Uterus (tissue), 4 donors: ENCODE measurements around the gene DLGAP1. TPM values are rescaled to one million over a fixed set of nuclear protein-coding genes. Genes with fewer than 3 reads are reported as not detected.
"Not testable (repeated sequence)": the region's sequence is repeated elsewhere in the genome, so short reads cannot be mapped to it uniquely, and the experiment has no call there.

Experiments
- DNase-seq, 2 donors: peaks; one replicate each; pipeline ENCODE4 v3.0.0-alpha.2; 2019 to 2020
- H3K27ac ChIP-seq, 2 donors: fragments of 200-600 bp; sonication (generic); 1 replicate in 1 of 2; 2 replicates in 1 of 2; pipeline ENCODE4 v1.5.1; 2016 to 2018
- H3K27me3 ChIP-seq, 2 donors: fragments of 200-600 bp; sonication (generic); one replicate each; pipeline ENCODE4 v1.5.1; 2018 to 2019; ENCODE audit warnings: control low read depth in 1 of 2
- H3K36me3 ChIP-seq, 2 donors: fragments of 200-600 bp; sonication (generic); one replicate each; pipeline ENCODE4 v1.5.1; 2019; ENCODE audit warnings: control low read depth in 1 of 2
- H3K4me1 ChIP-seq, 2 donors: fragments of 200-600 bp; sonication (generic); one replicate each; pipeline ENCODE4 v1.5.1; 2018 to 2019; ENCODE audit warnings: control low read depth in 1 of 2
- H3K4me3 ChIP-seq, 2 donors: fragments of 200-600 bp; sonication (generic); 1 replicate in 1 of 2; 2 replicates in 1 of 2; pipeline ENCODE4 v1.5.1; 2018 to 2019; ENCODE audit warnings: mild to moderate bottlenecking in 1 of 2
- H3K9me3 ChIP-seq, 2 donors: fragments of 200-600 bp; sonication (generic); one replicate each; pipeline ENCODE4 v1.5.1; 2019; ENCODE audit warnings: control low read depth in 1 of 2
- CTCF ChIP-seq, 4 experiments: fragments of 200-600 bp in 2 of 4; fragments of 450-650 bp in 2 of 4; sonication (generic) in 2 of 4; IDR thresholded peaks; one replicate each; pipeline ENCODE4 v1.5.1; 2016 to 2019; ENCODE audit warnings: antibody characterized with exemption in 4 of 4, mild to moderate bottlenecking in 2 of 4, moderate library complexity in 1 of 4
- POLR2A ChIP-seq, 2 donors: fragments of 450-650 bp; IDR thresholded peaks; one replicate each; pipeline ENCODE4 v1.6.1; 2016; ENCODE audit warnings: antibody characterized with exemption in 2 of 2, mild to moderate bottlenecking in 1 of 2, moderate library complexity in 1 of 2
- intact Hi-C: fragments of 100-400 bp; cut with DNase I; formaldehyde crosslinking; loops from one replicate; pipeline ENCODE4 v1.15.1; 2023; ENCODE audit warnings: low total_unique reads
- total RNA-seq, 4 donors: library from RNA; depleted of rRNA in 3 of 4; stranded (reverse); fragments of >200 nt in 3 of 4; gene quantifications; one replicate each; pipeline versions ENCODE4 v1.1.0 to v1.2.4, GENCODE V29; 2014 to 2023
- donor health status: DM: yes; HTN: yes; CAD: no.

Gene DLGAP1
- total RNA-seq, 4 donors from 2014 or later: 1.0 to 9.6 (median 3.3) TPM

GRCh38 chr18:3607309-3608098, 847.6 kb downstream of the DLGAP1 start:
- intact Hi-C loops: no loop called here
- no peak for DNase-seq
- H3K27me3 ChIP-seq: no peaks in the 10 kb centered on the region
- no peak overlapping the region for H3K4me3 ChIP-seq
- H3K36me3 ChIP-seq: no peaks in the 10 kb centered on the region
- TF ChIP-seq POLR2A (IDR thresholded peaks at IDR 0.05) (no peak), CTCF (IDR thresholded peaks at IDR 0.05) (no peak)
- H3K4me1 ChIP-seq: peaks cover 0 to 11% of the 10 kb centered on the region in 2 donors
- no peaks in the 10 kb centered on the region for H3K9me3 ChIP-seq
- peak overlapping the region; percentile 92 to 97 for H3K27ac ChIP-seq

GRCh38 chr18:3606863-3607262, 848.2 kb downstream of the DLGAP1 start:
- H3K36me3 ChIP-seq, H3K9me3 ChIP-seq, DNase-seq, H3K27me3 ChIP-seq, H3K4me3 ChIP-seq, intact Hi-C loops: not testable (repeated sequence)
- H3K27ac ChIP-seq: peak overlapping the region; percentile 92 to 97
- peaks cover 0 to 11% of the 10 kb centered on the region in 2 donors for H3K4me1 ChIP-seq

- H3K4me3 ChIP-seq: peak overlapping the region; percentile 19 to 32
- TF ChIP-seq POLR2A (IDR thresholded peaks at IDR 0.05) (no peak), CTCF (IDR thresholded peaks at IDR 0.05) (no peak)
- no peak for DNase-seq
- no peaks in the 10 kb centered on the region for H3K27me3 ChIP-seq
- H3K4me1 ChIP-seq: peaks cover 0 to 11% of the 10 kb centered on the region in 2 donors
- no peaks in the 10 kb centered on the region for H3K36me3 ChIP-seq
- no peaks in the 10 kb centered on the region for H3K9me3 ChIP-seq
- H3K27ac ChIP-seq: peak overlapping the region; percentile 92 to 97
- intact Hi-C loops: no loop called here
These were observed 849.1 kb downstream of the DLGAP1 start for GRCh38 chr18:3605954-3606443.

- TF ChIP-seq POLR2A (IDR thresholded peaks at IDR 0.05) (no peak), CTCF (IDR thresholded peaks at IDR 0.05) (no peak)
- DNase-seq: no peak
- intact Hi-C loops: no loop called here
These were observed 849.6 kb downstream of the DLGAP1 start for GRCh38 chr18:3605486-3605952.

GRCh38 chr18:3604498-3605408, 850.4 kb downstream of the DLGAP1 start:
- H3K9me3 ChIP-seq: no peaks in the 10 kb centered on the region
- no peaks in the 10 kb centered on the region for H3K27me3 ChIP-seq
- H3K4me3 ChIP-seq: peak overlapping the region; percentile 19 to 44
- peaks cover 0 to 11% of the 10 kb centered on the region in 2 donors for H3K4me1 ChIP-seq
- TF ChIP-seq CTCF (IDR thresholded peaks at IDR 0.05): no peak
- TF ChIP-seq POLR2A (IDR thresholded peaks at IDR 0.05): no peak
- DNase-seq: no peak
- H3K27ac ChIP-seq: peak overlapping the region; percentile 92 to 97
- H3K36me3 ChIP-seq: no peaks in the 10 kb centered on the region
- intact Hi-C loops: no loop called here

More at GRCh38 chr18:3605486-3605952, 849.6 kb downstream of the DLGAP1 start:
- H3K36me3 ChIP-seq: no peaks in the 10 kb centered on the region
- no peaks in the 10 kb centered on the region for H3K9me3 ChIP-seq
- peak overlapping the region; percentile 92 to 97 for H3K27ac ChIP-seq
- H3K27me3 ChIP-seq: no peaks in the 10 kb centered on the region
- H3K4me3 ChIP-seq: peak overlapping the region; percentile 19 to 32
- H3K4me1 ChIP-seq: peaks cover 0 to 11% of the 10 kb centered on the region in 2 donors
